ENCODE measurements around the gene ZNF283.
"Not testable (repeated sequence)": the region's sequence is repeated elsewhere in the genome, so short reads cannot be mapped to it uniquely, and the experiment has no call there.

ZNF283 gene

GRCh38 chr19:43847884-43848283, 20.8 kb downstream of the ZNF283 start:
- FAIRE-seq: no peak

GRCh38 chr19:43848821-43849220, 21.7 kb downstream of the ZNF283 start:
- no peak for DNase-seq (ENCODE audit: low spot score)
- FAIRE-seq: no peak

More at GRCh38 chr19:43847884-43848283, 20.8 kb downstream of the ZNF283 start:
- DNase-seq (ENCODE audit: low spot score): peak; percentile 16

GRCh38 chr19:43858174-43858573, 31.1 kb downstream of the ZNF283 start:
- FAIRE-seq: no peak
- no peak for DNase-seq (ENCODE audit: low spot score)

GRCh38 chr19:43866923-43867322, 39.8 kb downstream of the ZNF283 start:
- DNase-seq (ENCODE audit: low spot score); FAIRE-seq: not testable (repeated sequence)

- FAIRE-seq (peak; percentile 15), DNase-seq (ENCODE audit: low spot score) (peak; percentile 77)
These were observed 45.6 kb downstream of the ZNF283 start for GRCh38 chr19:43872547-43873336.

- FAIRE-seq: no peak
These were observed 53.4 kb downstream of the ZNF283 start for GRCh38 chr19:43880483-43880882.

GRCh38 chr19:43883864-43884263, 56.7 kb downstream of the ZNF283 start, which contains the start of gene ZNF404:
Gene ZNF404 (minus strand): TSS chr19:43883964.
- no peak for FAIRE-seq

More at GRCh38 chr19:43880483-43880882, 53.4 kb downstream of the ZNF283 start:
- DNase-seq (ENCODE audit: low spot score): no peak

GRCh38 chr19:43895727-43896308, 68.7 kb downstream of the ZNF283 start:
- DNase-seq (ENCODE audit: low spot score) (no peak), FAIRE-seq (no peak)

More at GRCh38 chr19:43883864-43884263, 56.7 kb downstream of the ZNF283 start, which contains the start of gene ZNF404:
- no peak for DNase-seq (ENCODE audit: low spot score)
